SK-N-MC (cell line): ENCODE results near the gene PCID2.

Experiments used
- DNase-seq: peaks from one replicate; pipeline ENCODE4 v3.0.0-alpha.2; 2011; ENCODE audit warnings: low read depth, low spot score
- H3K27ac ChIP-seq: fragments of 200-600 bp; sonication (generic); 2 replicates; pipeline ENCODE4 v1.5.1; 2016; ENCODE audit warnings: mixed run types
- H3K36me3 ChIP-seq: fragments of 200-600 bp; sonication (generic); 2 replicates; pipeline ENCODE4 v1.6.1; 2017; ENCODE audit warnings: antibody characterized with exemption, low read length, mixed read lengths; ENCODE audit not compliant: insufficient read depth
- H3K4me3 ChIP-seq: fragments of 200-600 bp; sonication (generic); 2 replicates; pipeline ENCODE4 v1.5.1; 2016
- H3K9ac ChIP-seq: fragments of 200-600 bp; sonication (generic); 2 replicates; pipeline ENCODE4 v1.8.0; 2017; ENCODE audit warnings: mixed run types, mixed read lengths; ENCODE audit not compliant: insufficient read length
- H3K9me3 ChIP-seq: fragments of 200-600 bp; sonication (generic); 2 replicates; pipeline ENCODE4 v1.6.1; 2017; ENCODE audit warnings: low read depth, mild to moderate bottlenecking, antibody characterized with exemption, low read length, moderate library complexity, mixed read lengths
- EZH2 ChIP-seq: fragments of 200-600 bp; sonication (generic); IDR thresholded peaks from one replicate; pipeline ENCODE4 v1.6.1; 2017; ENCODE audit warnings: antibody characterized with exemption
- FOXP2 ChIP-seq: optimal IDR thresholded peaks from 2 replicates; pipeline ENCODE3; 2011; ENCODE audit warnings: mild to moderate bottlenecking, moderate library complexity; ENCODE audit not compliant: insufficient read depth; ENCODE audit errors: extremely low read length, control extremely low read depth
- POLR2AphosphoS5 ChIP-seq: IDR thresholded peaks from 2 replicates; pipeline ENCODE4 v1.6.1; 2012; ENCODE audit warnings: mild to moderate bottlenecking, low read depth, low read length, borderline replicate concordance

PCID2 gene

GRCh38 chr13:113187263-113187669 is 21.2 kb downstream of the PCID2 start:
- Histone ChIP-seq H3K36me3 (peaks cover 76% of the 10 kb centered on the region), H3K4me3 (no peak overlapping the region), H3K27ac (no peak overlapping the region), H3K9me3 (no peaks in the 10 kb centered on the region), H3K9ac (no peak overlapping the region)
- TF ChIP-seq POLR2AphosphoS5 (no peak), EZH2 (no peak), FOXP2 (no peak)
- DNase-seq = no peak

- H3K36me3 ChIP-seq = peaks cover 78% of the 10 kb centered on the region
- H3K9ac ChIP-seq = no peak overlapping the region
- no peak overlapping the region for H3K4me3 ChIP-seq
- DNase-seq = no peak
- TF ChIP-seq FOXP2 = no peak
- no peak for TF ChIP-seq POLR2AphosphoS5
- no peak for TF ChIP-seq EZH2
- H3K27ac ChIP-seq = no peak overlapping the region
- no peaks in the 10 kb centered on the region for H3K9me3 ChIP-seq
Measured at GRCh38 chr13:113186061-113186900, 22.2 kb downstream of the PCID2 start.

GRCh38 chr13:113184568-113185440 is 23.7 kb downstream of the PCID2 start:
- Histone ChIP-seq H3K4me3 (no peak overlapping the region), H3K36me3 (peaks cover 81% of the 10 kb centered on the region), H3K27ac (no peak overlapping the region), H3K9ac (no peak overlapping the region), H3K9me3 (no peaks in the 10 kb centered on the region)
- TF ChIP-seq POLR2AphosphoS5 (no peak), FOXP2 (no peak)
- DNase-seq = no peak

GRCh38 chr13:113183450-113184129 is 24.9 kb downstream of the PCID2 start:
- Histone ChIP-seq H3K36me3 (peaks cover 81% of the 10 kb centered on the region), H3K4me3 (no peak overlapping the region), H3K27ac (no peak overlapping the region), H3K9me3 (no peaks in the 10 kb centered on the region), H3K9ac (no peak overlapping the region)
- no peak for DNase-seq
- TF ChIP-seq POLR2AphosphoS5 (no peak), FOXP2 (no peak), EZH2 (no peak)

DNA sequence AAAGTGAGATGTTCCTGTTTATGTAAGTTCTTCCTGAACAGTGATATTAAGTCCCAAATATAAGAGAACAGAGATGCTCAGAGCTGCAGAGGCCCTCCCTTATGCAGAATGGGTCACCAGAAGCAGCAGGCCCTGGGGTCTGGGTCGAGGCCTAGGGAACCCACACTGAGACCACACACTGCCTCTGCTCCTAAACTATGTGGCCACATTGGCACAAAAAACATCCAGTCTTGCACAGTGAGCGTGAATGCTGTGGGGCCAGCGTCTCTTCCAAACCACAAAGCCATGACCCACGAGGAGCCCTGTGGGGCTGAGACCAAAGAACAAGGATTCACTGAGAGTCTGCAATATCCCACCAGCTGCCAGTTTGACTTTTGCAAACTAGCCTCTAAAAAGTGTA is 26.4 kb downstream of the PCID2 start:
- Histone ChIP-seq H3K27ac (no peak overlapping the region), H3K36me3 (peaks cover 82% of the 10 kb centered on the region), H3K4me3 (no peak overlapping the region), H3K9ac (no peak overlapping the region), H3K9me3 (no peaks in the 10 kb centered on the region)
- no peak for TF ChIP-seq EZH2
- no peak for TF ChIP-seq POLR2AphosphoS5
- no peak for TF ChIP-seq FOXP2
- no peak for DNase-seq

- TF ChIP-seq EZH2 = no peak
- no peak for TF ChIP-seq POLR2AphosphoS5
- TF ChIP-seq FOXP2 = no peak
- no peak overlapping the region for H3K27ac ChIP-seq
- H3K36me3 ChIP-seq = peaks cover 89% of the 10 kb centered on the region
- DNase-seq = no peak
- no peaks in the 10 kb centered on the region for H3K9me3 ChIP-seq
- H3K4me3 ChIP-seq = no peak overlapping the region
- no peak overlapping the region for H3K9ac ChIP-seq
Measured at GRCh38 chr13:113179374-113180230, 28.9 kb downstream of the PCID2 start.

DNA sequence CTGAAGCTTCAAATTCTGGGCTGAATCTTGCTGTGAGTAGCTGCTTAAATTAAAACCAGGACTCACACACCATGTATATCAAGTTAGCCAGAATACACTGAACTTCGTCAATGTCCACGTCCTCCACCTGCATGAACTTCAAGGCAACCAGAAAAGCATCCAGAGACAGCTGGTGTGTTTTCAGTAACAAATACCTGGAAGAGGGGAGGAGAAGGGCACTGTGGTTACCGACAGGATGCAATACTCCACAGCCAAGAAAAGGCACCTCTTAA is 29.6 kb downstream of the PCID2 start:
- H3K36me3 ChIP-seq = peaks cover 89% of the 10 kb centered on the region
- no peaks in the 10 kb centered on the region for H3K9me3 ChIP-seq
- no peak overlapping the region for H3K27ac ChIP-seq
- no peak for DNase-seq
- no peak overlapping the region for H3K4me3 ChIP-seq
- TF ChIP-seq EZH2 (no peak), POLR2AphosphoS5 (no peak), FOXP2 (no peak)
- H3K9ac ChIP-seq = no peak overlapping the region
